Peyer's patch (tissue), 4 donors: ENCODE data around the gene PF4V1. TPM values are rescaled to one million over a fixed set of nuclear protein-coding genes. Genes with fewer than 3 reads are reported as not detected.
A peak's percentile ranks its signal among the peaks of the same experiment; 100 is the strongest.

Experiments used
- DNase-seq, 3 donors: peaks; one replicate each; pipeline ENCODE4 v3.0.0-alpha.2; 2017 to 2019
- H3K27ac ChIP-seq, 4 donors: fragments of 200-600 bp; sonication (generic); one replicate each; pipeline ENCODE4 v1.5.1; 2016 to 2019
- H3K27me3 ChIP-seq, 2 donors: fragments of 200-600 bp; sonication (generic); one replicate each; pipeline ENCODE4 v1.5.1; 2019
- H3K36me3 ChIP-seq, 3 donors: fragments of 200-600 bp; sonication (generic); one replicate each; pipeline ENCODE4 v1.5.1; 2016 to 2019
- H3K4me1 ChIP-seq, 4 donors: fragments of 200-600 bp; sonication (generic); one replicate each; pipeline ENCODE4 v1.5.1; 2016 to 2019
- H3K4me3 ChIP-seq, 4 donors: fragments of 200-600 bp; sonication (generic); 1 replicate in 3 of 4; 2 replicates in 1 of 4; pipeline ENCODE4 v1.5.1; 2016 to 2019; ENCODE audit warnings: mild to moderate bottlenecking in 1 of 4
- H3K9me3 ChIP-seq, 4 donors: fragments of 200-600 bp; sonication (generic); one replicate each; pipeline ENCODE4 v1.5.1; 2016 to 2019; ENCODE audit warnings: mild to moderate bottlenecking in 1 of 4
- CTCF ChIP-seq, 6 experiments: fragments of 450-650 bp in 4 of 6; fragments of 200-600 bp in 2 of 6; sonication (generic) in 1 of 6; IDR thresholded peaks; one replicate each; pipeline ENCODE4 v1.5.1; 2017 to 2019; ENCODE audit warnings: antibody characterized with exemption in 6 of 6, mild to moderate bottlenecking in 3 of 6, moderate library complexity in 1 of 6
- POLR2A ChIP-seq, 2 donors: fragments of 450-650 bp; IDR thresholded peaks; one replicate each; pipeline ENCODE4 v1.5.1; 2017; ENCODE audit warnings: antibody characterized with exemption in 2 of 2, mild to moderate bottlenecking in 2 of 2, moderate library complexity in 2 of 2
- total RNA-seq, 4 donors: library from RNA; depleted of rRNA; stranded (reverse); fragments of >200 nt; gene quantifications; one replicate each; pipeline ENCODE4 v1.1.0, GENCODE V29; 2016

The PF4V1 gene
- total RNA-seq, 4 donors from 2014 or later, result not detected

- H3K27me3 ChIP-seq, result no peaks in the 10 kb centered on the region
- H3K4me3 ChIP-seq, result no peak overlapping the region
- TF ChIP-seq CTCF (IDR thresholded peaks at IDR 0.05) (no peak), POLR2A (IDR thresholded peaks at IDR 0.05) (no peak)
Observed at GRCh38 chr4:73866246-73866645, 13.2 kb downstream of the PF4V1 start.

GRCh38 chr4:73867783-73868182 lies 14.7 kb downstream of the PF4V1 start:
- Histone ChIP-seq H3K4me3 (no peak overlapping the region), H3K27me3 (no peaks in the 10 kb centered on the region), H3K27ac (peak overlapping the region in 2 of 4 donors; percentile 68 to 81), H3K9me3 (no peaks in the 10 kb centered on the region), H3K36me3 (no peaks in the 10 kb centered on the region), H3K4me1 (peaks cover 0 to 8% (median 0%) of the 10 kb centered on the region in 4 donors)
- TF ChIP-seq POLR2A (IDR thresholded peaks at IDR 0.05) (no peak), CTCF (IDR thresholded peaks at IDR 0.05) (peak in 3 of 6 experiments; percentile 63 to 72 (median 65))
- peak in 2 of 3 donors; percentile 52 to 65 for DNase-seq

More at GRCh38 chr4:73866246-73866645, 13.2 kb downstream of the PF4V1 start:
- Histone ChIP-seq H3K27ac (no peak overlapping the region), H3K36me3 (no peaks in the 10 kb centered on the region), H3K4me1 (peaks cover 0 to 8% (median 0%) of the 10 kb centered on the region in 4 donors), H3K9me3 (no peaks in the 10 kb centered on the region)
- DNase-seq, result no peak

- Histone ChIP-seq H3K4me1 (peaks cover 0 to 8% (median 0%) of the 10 kb centered on the region in 4 donors), H3K27ac (peak overlapping the region; percentile 64 to 81 (median 68)), H3K4me3 (peak overlapping the region; percentile 36 to 74 (median 57)), H3K9me3 (no peaks in the 10 kb centered on the region), H3K27me3 (no peaks in the 10 kb centered on the region), H3K36me3 (no peaks in the 10 kb centered on the region)
- no peak for TF ChIP-seq CTCF (IDR thresholded peaks at IDR 0.05)
- DNase-seq, result peak in 1 of 3 donors; percentile 48
Observed at GRCh38 chr4:73868206-73869129, 15.4 kb downstream of the PF4V1 start.

- Histone ChIP-seq H3K4me3 (peak within 1 kb of the TSS; percentile 36 to 74 (median 57)), H3K9me3 (no peaks in the 10 kb centered on the region), H3K4me1 (peaks cover 0 to 8% (median 0%) of the 10 kb centered on the region in 4 donors), H3K27ac (peak within 1 kb of the TSS; percentile 64 to 81 (median 68)), H3K27me3 (no peaks in the 10 kb centered on the region), H3K36me3 (no peaks in the 10 kb centered on the region)
- no peak for TF ChIP-seq POLR2A (IDR thresholded peaks at IDR 0.05)
- TF ChIP-seq CTCF (IDR thresholded peaks at IDR 0.05), result no peak
- DNase-seq, result peak in 2 of 3 donors; percentile 73 to 82
Observed at GRCh38 chr4:73869130-73870055, 16.3 kb downstream of the PF4V1 start, which contains the start of gene CXCL1. Gene CXCL1, plus strand, starts transcription at chr4:73869393. Its CDS starts 78 bp downstream, at chr4:73869471.

GRCh38 chr4:73870260-73870659 lies 17.2 kb downstream of the PF4V1 start:
- Histone ChIP-seq H3K9me3 (no peaks in the 10 kb centered on the region), H3K4me1 (peaks cover 0 to 8% (median 0%) of the 10 kb centered on the region in 4 donors), H3K4me3 (peak overlapping the region in 2 of 4 donors; percentile 70 to 74), H3K27ac (peak overlapping the region in 2 of 4 donors; percentile 68 to 81), H3K27me3 (no peaks in the 10 kb centered on the region), H3K36me3 (no peaks in the 10 kb centered on the region)
- DNase-seq, result peak in 1 of 3 donors; percentile 50
- no peak for TF ChIP-seq POLR2A (IDR thresholded peaks at IDR 0.05)
- no peak for TF ChIP-seq CTCF (IDR thresholded peaks at IDR 0.05)
